K562 (cell line): ENCODE data around the gene WDR13. TPM values are rescaled to one million over a fixed set of nuclear protein-coding genes. Genes with fewer than 3 reads are reported as not detected.

ENCODE experiments used
- CTCFL ChIP-seq: IDR thresholded peaks from 2 replicates; pipeline ENCODE4 v1.6.1; 2011; ENCODE audit warnings: borderline replicate concordance, low read depth, mild to moderate bottlenecking, moderate library complexity, low read length; ENCODE audit not compliant: insufficient read depth, poor library complexity, severe bottlenecking
- FOXA1 ChIP-seq: fragments of 450-650 bp; IDR thresholded peaks from 2 replicates; pipeline ENCODE4 v1.6.1; 2016; ENCODE audit warnings: mild to moderate bottlenecking, borderline replicate concordance
- HCFC1 ChIP-seq: IDR thresholded peaks from 2 replicates; pipeline ENCODE4 v1.6.1; 2012; ENCODE audit warnings: low read depth, low read length, improper control_type of control experiment
- MGA ChIP-seq: fragments of 450-650 bp; IDR thresholded peaks from 2 replicates; pipeline ENCODE4 v1.6.1; 2016; ENCODE audit warnings: mild to moderate bottlenecking, moderate library complexity
- THRA ChIP-seq: fragments of 450-650 bp; IDR thresholded peaks from 2 replicates; pipeline ENCODE4 v1.6.1; 2017; ENCODE audit warnings: mild to moderate bottlenecking, moderate library complexity
- XRCC5 ChIP-seq: fragments of 200-400 bp; formaldehyde crosslinking; IDR thresholded peaks from 2 replicates; pipeline ENCODE4 v1.6.1; 2017; ENCODE audit warnings: low read depth, mild to moderate bottlenecking, low read length
- ZNF395 ChIP-seq: fragments of 200-800 bp; sonication (Bioruptor generic); IDR thresholded peaks from 2 replicates; pipeline ENCODE4 v1.6.1; 2017; ENCODE audit warnings: missing genetic modification characterization, missing compliant biosample characterization
- polyA plus RNA-seq, 8 experiments: library from polyadenylated mRNA; depleted of rRNA in 4 of 8; stranded (reverse) in 5 of 8; unstranded in 3 of 8; fragments of >200 nt; fragmentation: Nextera tagmentation in 2 of 8; fragmentation: Illumina TruSeq in 1 of 8; extraction: Ambion mirVana in 2 of 8; extraction: Trizol in 1 of 8; gene quantifications; 2 replicates each; pipeline versions ENCODE4 v1.2.1 to v1.2.3, GENCODE V29; 2011 to 2014; ENCODE audit warnings: inconsistent platforms in 1 of 8, missing spikeins in 1 of 8
- total RNA-seq, 7 experiments: library from RNA; depleted of rRNA in 6 of 7; stranded (reverse); fragments of >200 nt in 6 of 7; fragmentation: Illumina TruSeq in 2 of 7; extraction: Trizol in 2 of 7; gene quantifications; 2 replicates each; pipeline versions ENCODE4 v1.2.1 to v1.2.3, GENCODE V29; 2011 to 2021; ENCODE audit warnings: low replicate concordance in 1 of 7

Gene WDR13
- total and polyA plus RNA-seq, 9 of the 15 experiments (the other 6 are each of a cell fraction or from before 2014, with no cell fraction given) = 7.4 to 70.5 (median 31.4) TPM

GRCh38 chrX:48574270-48575266 is 22.7 kb upstream of the WDR13 start, which contains the start of gene RBM3 (continued):
- TF ChIP-seq MGA (peak; percentile 91), THRA (no peak), FOXA1 (no peak), XRCC5 (peak; percentile 73; the same call in 1 of the 2 replicates), ZNF395 (peak; percentile 87), CTCFL (peak; percentile 60), HCFC1 (peak; percentile 66)
